SK-N-MC (cell line): ENCODE measurements around the gene NFATC1.

Experiments
- DNase-seq: peaks from one replicate; pipeline ENCODE4 v3.0.0-alpha.2; 2011; ENCODE audit warnings: low read depth, low spot score
- H3K27ac ChIP-seq: fragments of 200-600 bp; sonication (generic); 2 replicates; pipeline ENCODE4 v1.5.1; 2016; ENCODE audit warnings: mixed run types
- H3K36me3 ChIP-seq: fragments of 200-600 bp; sonication (generic); 2 replicates; pipeline ENCODE4 v1.6.1; 2017; ENCODE audit warnings: antibody characterized with exemption, low read length, mixed read lengths; ENCODE audit not compliant: insufficient read depth
- H3K4me3 ChIP-seq: fragments of 200-600 bp; sonication (generic); 2 replicates; pipeline ENCODE4 v1.5.1; 2016
- H3K9ac ChIP-seq: fragments of 200-600 bp; sonication (generic); 2 replicates; pipeline ENCODE4 v1.8.0; 2017; ENCODE audit warnings: mixed run types, mixed read lengths; ENCODE audit not compliant: insufficient read length
- H3K9me3 ChIP-seq: fragments of 200-600 bp; sonication (generic); 2 replicates; pipeline ENCODE4 v1.6.1; 2017; ENCODE audit warnings: low read depth, mild to moderate bottlenecking, antibody characterized with exemption, low read length, moderate library complexity, mixed read lengths
- EZH2 ChIP-seq: fragments of 200-600 bp; sonication (generic); IDR thresholded peaks from one replicate; pipeline ENCODE4 v1.6.1; 2017; ENCODE audit warnings: antibody characterized with exemption
- FOXP2 ChIP-seq: optimal IDR thresholded peaks from 2 replicates; pipeline ENCODE3; 2011; ENCODE audit warnings: mild to moderate bottlenecking, moderate library complexity; ENCODE audit not compliant: insufficient read depth; ENCODE audit errors: extremely low read length, control extremely low read depth
- POLR2AphosphoS5 ChIP-seq: IDR thresholded peaks from 2 replicates; pipeline ENCODE4 v1.6.1; 2012; ENCODE audit warnings: mild to moderate bottlenecking, low read depth, low read length, borderline replicate concordance

Gene NFATC1

GRCh38 chr18:79445696-79446561 lies 50.2 kb downstream of the NFATC1 start:
- Histone ChIP-seq H3K9me3 (no peaks in the 10 kb centered on the region), H3K4me3 (no peak overlapping the region), H3K27ac (no peak overlapping the region), H3K9ac (no peak overlapping the region), H3K36me3 (no peaks in the 10 kb centered on the region; the same call in 1 of the 2 replicates)
- TF ChIP-seq FOXP2, result no peak
- no peak for TF ChIP-seq POLR2AphosphoS5
- TF ChIP-seq EZH2, result no peak
- DNase-seq, result no peak

- Histone ChIP-seq H3K9me3 (no peaks in the 10 kb centered on the region), H3K4me3 (no peak overlapping the region), H3K36me3 (no peaks in the 10 kb centered on the region; the same call in 1 of the 2 replicates), H3K9ac (no peak overlapping the region), H3K27ac (no peak overlapping the region)
- no peak for DNase-seq
- TF ChIP-seq FOXP2, result no peak
- no peak for TF ChIP-seq POLR2AphosphoS5
- TF ChIP-seq EZH2, result no peak
Observed at GRCh38 chr18:79446931-79447330, 51.2 kb downstream of the NFATC1 start.

GRCh38 chr18:79447703-79448367 lies 52.1 kb downstream of the NFATC1 start:
- TF ChIP-seq FOXP2 (no peak), POLR2AphosphoS5 (no peak), EZH2 (no peak)
- Histone ChIP-seq H3K27ac (no peak overlapping the region), H3K9me3 (no peaks in the 10 kb centered on the region), H3K4me3 (no peak overlapping the region), H3K9ac (no peak overlapping the region), H3K36me3 (no peaks in the 10 kb centered on the region; the same call in 1 of the 2 replicates)
- no peak for DNase-seq

GRCh38 chr18:79448621-79449020 lies 52.9 kb downstream of the NFATC1 start:
- TF ChIP-seq POLR2AphosphoS5 (no peak), EZH2 (no peak), FOXP2 (no peak)
- DNase-seq, result no peak
- Histone ChIP-seq H3K9ac (no peak overlapping the region), H3K9me3 (no peaks in the 10 kb centered on the region), H3K36me3 (no peaks in the 10 kb centered on the region; the same call in 1 of the 2 replicates), H3K4me3 (no peak overlapping the region), H3K27ac (no peak overlapping the region)

GRCh38 chr18:79449551-79450288 lies 54.0 kb downstream of the NFATC1 start:
- H3K36me3 ChIP-seq, result no peaks in the 10 kb centered on the region; the same call in 1 of the 2 replicates
- H3K9ac ChIP-seq, result no peak overlapping the region
- H3K27ac ChIP-seq, result no peak overlapping the region
- TF ChIP-seq POLR2AphosphoS5 (no peak), EZH2 (no peak), FOXP2 (no peak)
- no peak overlapping the region for H3K4me3 ChIP-seq
- no peak for DNase-seq
- H3K9me3 ChIP-seq, result no peaks in the 10 kb centered on the region

- H3K9me3 ChIP-seq, result no peaks in the 10 kb centered on the region
- H3K27ac ChIP-seq, result no peak overlapping the region
- no peaks in the 10 kb centered on the region; the same call in 1 of the 2 replicates for H3K36me3 ChIP-seq
- no peak for DNase-seq
- H3K4me3 ChIP-seq, result no peak overlapping the region
- TF ChIP-seq POLR2AphosphoS5, result no peak
- TF ChIP-seq EZH2, result no peak
- no peak for TF ChIP-seq FOXP2
- H3K9ac ChIP-seq, result no peak overlapping the region
Observed at GRCh38 chr18:79450289-79451080, 54.8 kb downstream of the NFATC1 start.

- TF ChIP-seq EZH2, result no peak
- TF ChIP-seq FOXP2, result no peak
- no peak for TF ChIP-seq POLR2AphosphoS5
- no peaks in the 10 kb centered on the region; the same call in 1 of the 2 replicates for H3K36me3 ChIP-seq
- H3K4me3 ChIP-seq, result no peak overlapping the region
Observed at GRCh38 chr18:79451237-79452125, 55.8 kb downstream of the NFATC1 start.

More at GRCh38 chr18:79451237-79452125, 55.8 kb downstream of the NFATC1 start:
- no peak for DNase-seq
- H3K27ac ChIP-seq, result no peak overlapping the region
- no peak overlapping the region for H3K9ac ChIP-seq
- no peaks in the 10 kb centered on the region for H3K9me3 ChIP-seq
